ENCODE measurements around the gene FLG2.
A peak's percentile ranks its signal among the peaks of the same experiment; 100 is the strongest.

FLG2 gene

DNA sequence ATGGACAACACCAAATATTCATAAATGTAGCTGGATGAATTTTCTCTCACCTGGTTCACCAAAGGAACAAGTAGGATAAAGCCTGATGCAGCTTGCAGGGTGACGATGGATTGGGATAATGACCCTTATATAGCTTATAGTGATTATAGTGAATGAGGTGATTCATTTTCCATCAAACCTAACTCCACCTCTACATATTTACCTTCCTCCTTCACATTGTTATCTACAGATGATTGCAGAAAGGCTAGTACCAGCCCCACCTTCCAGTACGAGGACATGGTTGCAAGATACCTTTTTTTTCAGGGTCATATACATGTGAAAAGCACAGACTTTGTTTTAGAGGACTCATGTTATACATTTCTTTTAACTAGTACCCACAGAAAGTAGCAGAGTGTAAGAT, at the start of gene FLG2:
Gene FLG2, minus strand, starts transcription at position 101 of the 400 bp plus-strand sequence. CDS start 1,122 bp downstream, outside the sequence.
- DNase-seq (ENCODE audit: low read depth in 1 of 2, low spot score in 1 of 2) = no peak

DNA sequence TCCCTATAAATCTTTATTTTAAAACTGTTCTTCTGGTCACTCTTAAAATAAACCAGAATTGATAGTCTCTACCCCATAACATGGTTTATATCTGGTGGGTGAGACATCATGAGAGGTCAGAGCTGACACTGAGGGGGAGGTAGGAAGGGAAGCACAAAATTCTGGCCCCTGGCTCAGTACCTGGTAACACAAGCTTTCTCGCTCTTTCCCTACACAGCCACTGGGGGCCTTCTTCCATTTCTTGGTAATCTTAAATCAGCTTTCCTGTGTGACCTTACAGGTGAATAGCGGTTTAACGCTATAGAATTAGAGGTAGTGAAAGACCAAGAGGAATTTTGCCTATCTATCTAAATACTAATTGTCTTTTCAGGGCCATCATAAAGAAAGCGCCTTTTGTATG, 48.9 kb upstream of the FLG2 start:
- DNase-seq (ENCODE audit: low read depth in 1 of 2, low spot score in 1 of 2) = no peak

DNA sequence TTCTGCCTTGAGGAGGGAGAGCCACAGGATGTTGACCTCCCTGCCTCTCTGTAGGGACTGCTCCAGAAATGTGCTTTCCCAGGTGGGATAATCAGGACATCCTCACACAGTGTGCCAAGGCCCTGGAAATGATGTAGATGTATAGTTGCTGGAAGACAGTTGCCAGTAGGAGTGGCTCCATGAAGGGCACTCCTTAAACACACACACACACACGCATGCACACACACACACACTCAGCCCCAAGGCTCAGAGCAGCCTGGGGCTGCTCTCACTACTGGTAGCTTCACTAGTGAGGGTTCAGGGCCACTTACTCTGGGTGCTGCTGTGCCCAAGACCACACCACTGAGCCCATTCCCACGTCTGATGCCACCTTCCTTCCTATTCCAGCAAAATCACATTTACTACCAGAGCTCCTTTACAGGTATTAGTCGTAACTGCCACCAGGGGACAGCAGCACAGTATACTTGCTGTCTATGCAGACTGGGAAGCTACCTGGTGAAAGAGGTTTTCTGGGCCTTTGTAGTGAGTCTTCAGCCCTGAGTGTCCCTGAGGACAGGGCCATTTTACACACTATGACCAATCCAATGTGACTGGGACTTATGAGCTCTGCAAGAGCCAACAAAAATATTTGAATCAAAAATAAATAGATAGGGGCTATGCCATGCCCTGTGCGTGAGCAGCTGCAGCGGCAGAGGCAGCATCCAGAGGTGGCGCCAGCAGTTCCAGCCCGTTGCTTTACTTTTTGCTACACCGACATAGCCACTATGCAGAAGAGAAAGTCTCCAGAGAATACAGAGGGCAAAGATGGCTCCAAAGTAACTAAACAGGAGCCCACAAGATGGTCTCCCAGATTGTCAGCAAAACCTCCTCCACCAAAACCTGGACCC, 39.2 kb upstream of the FLG2 start:
- no peak for DNase-seq (ENCODE audit: low read depth in 1 of 2, low spot score in 1 of 2)

DNA sequence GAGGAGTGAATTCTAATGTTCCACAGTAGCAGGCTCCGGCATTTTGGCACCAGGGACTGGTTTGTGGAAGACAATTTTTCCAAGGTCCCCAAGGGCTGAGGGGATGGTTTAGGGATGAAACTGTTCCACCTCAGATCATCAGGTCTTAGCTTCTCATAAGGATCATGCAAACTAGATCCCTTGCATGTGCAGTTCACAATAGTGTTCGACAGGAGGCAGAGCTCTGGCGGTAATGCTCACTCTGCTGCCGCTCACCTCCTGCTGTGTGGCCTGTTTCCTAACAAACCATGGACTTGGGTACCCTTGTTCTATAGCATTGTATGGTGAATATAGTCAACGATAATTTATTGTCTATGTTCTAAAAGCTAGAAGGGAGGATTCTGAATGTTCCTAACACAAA, 37.7 kb upstream of the FLG2 start:
- DNase-seq (ENCODE audit: low read depth in 1 of 2, low spot score in 1 of 2) = no peak

DNA sequence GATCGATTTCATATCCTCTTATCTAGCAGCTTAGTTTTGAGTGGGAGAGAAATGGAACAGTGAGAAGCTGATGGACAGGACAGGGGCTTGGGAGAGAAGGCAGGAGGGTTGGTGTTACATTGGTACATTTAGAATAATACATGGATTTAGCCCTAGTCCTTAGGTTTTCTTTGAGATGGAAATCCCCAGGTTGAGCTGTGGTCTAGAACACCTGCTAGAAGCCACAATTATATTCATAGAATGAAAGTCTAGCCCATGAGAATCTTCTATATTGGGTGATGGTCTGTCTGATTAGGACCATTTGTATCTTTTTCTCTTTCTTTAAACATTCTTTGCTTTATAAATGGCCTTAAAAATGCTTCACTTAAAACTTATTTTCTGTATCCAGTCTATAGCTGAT, 34.3 kb upstream of the FLG2 start:
- DNase-seq (ENCODE audit: low read depth in 1 of 2, low spot score in 1 of 2) = no peak

DNA sequence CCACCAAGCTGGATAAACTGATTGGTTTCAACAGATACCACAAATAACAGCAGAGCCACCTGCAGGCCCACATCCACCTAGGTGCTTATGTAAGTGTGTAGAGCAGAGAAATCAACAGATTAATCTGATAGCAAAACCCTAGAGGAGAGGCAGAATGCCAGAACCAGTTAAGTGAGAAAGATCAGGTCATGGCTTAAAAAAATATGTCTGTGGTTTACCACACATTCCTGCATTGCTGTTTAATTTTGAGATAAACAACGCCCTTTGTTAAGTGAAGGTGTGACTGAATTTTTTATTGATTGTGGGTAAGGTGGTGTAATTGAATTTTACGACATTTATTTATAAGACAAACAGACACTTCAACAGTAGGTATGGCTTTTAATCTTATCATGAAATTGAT, 33.1 kb upstream of the FLG2 start:
- DNase-seq (ENCODE audit: low read depth in 1 of 2, low spot score in 1 of 2) = no peak

DNA sequence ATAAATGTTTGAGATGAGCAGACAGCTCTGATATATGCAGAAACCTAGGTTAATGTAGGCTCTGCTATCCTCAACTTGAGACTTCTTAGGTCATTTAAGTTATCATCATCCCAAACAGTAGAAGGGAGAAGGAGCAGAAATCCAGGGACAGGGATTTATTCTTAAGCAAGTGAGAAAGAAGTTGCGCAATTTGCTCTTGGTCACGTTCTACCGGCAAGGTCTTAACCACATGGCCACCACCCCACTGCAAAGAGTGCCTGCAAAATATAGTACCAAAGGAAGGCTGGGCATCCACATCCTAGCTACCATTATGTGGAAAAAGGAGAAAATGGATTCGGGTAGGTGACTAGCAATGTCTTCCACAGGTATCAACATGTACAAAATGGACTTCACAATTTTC, 29.1 kb upstream of the FLG2 start:
- DNase-seq (ENCODE audit: low read depth in 1 of 2, low spot score in 1 of 2) = no peak

DNA sequence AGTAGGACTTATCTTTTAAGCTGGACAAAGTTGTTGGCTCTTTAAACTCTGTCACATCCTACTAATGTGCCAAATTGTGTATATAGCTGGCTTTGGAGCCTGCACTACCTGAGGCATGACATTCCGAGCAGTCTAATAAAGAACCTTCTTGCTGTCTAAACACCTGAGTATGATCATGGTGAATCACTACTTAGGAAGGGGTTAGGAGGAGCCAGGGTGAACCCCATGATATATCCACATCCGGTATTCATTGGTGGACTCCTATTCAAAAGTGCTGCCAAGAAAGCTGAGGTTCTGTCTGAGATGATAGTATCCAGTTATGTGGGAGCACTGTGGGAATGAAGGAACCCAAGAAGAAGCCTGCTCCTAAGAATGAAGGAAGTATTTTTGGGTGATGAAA, 27.1 kb upstream of the FLG2 start:
- DNase-seq (ENCODE audit: low read depth in 1 of 2, low spot score in 1 of 2) = no peak

DNA sequence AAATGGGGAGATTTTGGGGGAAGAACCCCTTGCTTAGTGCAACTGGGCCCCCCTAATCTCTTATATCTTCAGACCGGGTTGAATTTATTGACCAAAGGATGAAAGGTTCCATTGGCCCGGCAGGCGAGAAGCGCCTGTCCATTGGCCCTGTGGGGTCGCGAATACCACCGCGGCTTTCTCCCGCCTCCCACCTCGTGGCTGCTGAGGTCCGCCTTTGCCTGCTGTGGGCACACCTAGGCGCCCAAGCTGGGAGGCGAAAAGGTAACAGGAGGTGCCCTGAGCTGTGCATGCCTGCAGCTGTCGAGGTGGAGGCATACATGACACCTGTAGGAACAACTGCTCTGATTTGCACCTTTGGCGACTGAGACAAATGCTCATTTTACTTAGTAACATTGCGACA, 21.1 kb upstream of the FLG2 start:
- DNase-seq (ENCODE audit: low read depth in 1 of 2, low spot score in 1 of 2) = no peak

DNA sequence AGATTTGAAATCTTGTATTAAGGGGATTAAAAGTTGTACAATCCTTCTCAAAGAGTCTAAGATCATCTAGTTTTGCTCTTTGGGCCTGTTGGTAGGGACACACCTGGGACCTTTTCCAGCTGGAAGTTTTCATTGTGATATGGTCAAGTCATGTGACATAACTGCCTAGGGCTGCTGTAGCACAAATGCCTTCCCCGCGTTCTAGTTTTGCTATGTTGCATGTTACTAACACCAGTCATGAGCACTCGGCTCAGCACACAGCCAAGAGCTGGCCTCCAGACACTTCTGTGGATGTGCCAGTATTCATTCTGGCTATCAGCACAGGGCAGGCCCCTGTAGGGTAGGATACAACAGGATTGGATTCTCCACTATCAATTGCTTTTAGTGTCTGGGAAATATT, 14.6 kb upstream of the FLG2 start:
- DNase-seq (ENCODE audit: low read depth in 1 of 2, low spot score in 1 of 2) = no peak

DNA sequence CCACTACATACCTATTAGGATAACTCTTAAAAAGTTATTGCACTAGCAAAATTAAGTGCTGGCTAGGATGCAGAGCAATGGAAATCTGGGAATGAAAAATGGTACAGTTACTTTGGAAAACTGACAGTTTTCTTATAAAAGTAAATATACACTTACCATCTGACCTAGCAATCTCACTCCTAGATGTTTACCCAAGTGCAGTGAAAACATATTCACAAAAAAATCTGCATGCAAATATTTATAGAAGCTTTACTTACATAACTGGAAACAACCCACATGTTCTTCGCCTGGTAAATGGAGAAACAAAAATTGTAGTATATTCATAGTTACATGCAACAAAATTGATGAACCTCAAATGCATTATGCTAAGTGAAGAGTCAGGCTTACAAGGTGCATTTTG, 12.9 kb upstream of the FLG2 start:
- DNase-seq (ENCODE audit: low read depth in 1 of 2, low spot score in 1 of 2) = no peak

DNA sequence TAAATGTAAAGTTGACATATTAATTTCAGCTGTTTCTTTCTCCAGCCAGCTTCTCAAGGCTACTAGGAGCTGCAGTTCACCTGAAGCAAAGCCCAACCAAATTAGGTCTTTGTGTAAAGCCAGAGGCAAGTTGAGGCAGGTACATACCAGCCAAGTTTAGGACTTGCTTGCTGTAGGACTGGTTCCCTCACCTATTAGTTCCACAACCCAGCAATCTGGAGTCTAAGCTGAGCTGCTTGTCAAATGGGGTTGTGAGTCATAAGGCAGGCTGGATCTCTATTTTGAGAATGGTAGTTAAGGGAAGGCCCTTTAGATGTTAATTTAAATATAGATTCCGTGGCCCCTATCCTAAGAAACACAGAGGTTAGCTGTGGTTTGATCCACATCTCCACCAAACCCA, 7.6 kb upstream of the FLG2 start:
- no peak for DNase-seq (ENCODE audit: low read depth in 1 of 2, low spot score in 1 of 2)

DNA sequence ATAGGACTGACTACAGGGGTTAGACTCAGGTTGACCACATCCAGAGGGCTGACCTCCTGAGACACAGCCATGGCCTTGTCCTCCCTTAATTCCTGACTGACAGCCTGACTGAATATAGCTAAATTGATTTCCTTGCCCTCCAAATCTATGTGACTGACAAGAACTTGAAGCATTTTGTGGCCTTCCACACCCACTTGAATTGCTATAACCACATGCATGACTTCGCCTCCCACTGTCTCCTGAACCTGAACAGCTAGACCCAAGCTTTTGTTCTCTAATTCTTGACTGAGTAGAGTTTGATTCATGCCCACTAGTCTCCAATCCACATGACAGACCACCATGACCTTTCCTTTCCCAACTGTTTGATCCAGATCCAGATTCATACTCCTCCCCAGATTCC, 3.1 kb downstream of the FLG2 start:
- DNase-seq (ENCODE audit: low read depth in 1 of 2, low spot score in 1 of 2) = no peak

DNA sequence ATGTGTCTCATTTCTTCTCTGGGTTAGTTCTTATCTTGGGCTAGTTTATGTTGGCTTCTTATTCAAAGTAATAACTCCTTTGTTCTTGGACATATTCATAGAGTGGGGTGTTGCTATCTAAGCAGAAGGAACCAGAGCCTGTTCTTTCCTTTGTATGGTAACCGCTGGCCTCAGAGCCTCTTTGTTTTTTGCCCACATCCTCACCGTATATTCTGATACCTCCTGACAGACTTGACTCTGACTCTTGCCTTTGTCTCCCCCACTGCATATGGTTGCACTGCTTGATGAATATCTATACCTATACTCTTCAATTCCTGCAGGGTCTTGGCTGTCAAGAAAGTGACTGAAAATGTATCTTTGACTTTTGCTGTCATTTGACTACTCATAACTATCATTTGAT, 10.2 kb downstream of the FLG2 start:
- DNase-seq (ENCODE audit: low read depth in 1 of 2, low spot score in 1 of 2) = no peak

DNA sequence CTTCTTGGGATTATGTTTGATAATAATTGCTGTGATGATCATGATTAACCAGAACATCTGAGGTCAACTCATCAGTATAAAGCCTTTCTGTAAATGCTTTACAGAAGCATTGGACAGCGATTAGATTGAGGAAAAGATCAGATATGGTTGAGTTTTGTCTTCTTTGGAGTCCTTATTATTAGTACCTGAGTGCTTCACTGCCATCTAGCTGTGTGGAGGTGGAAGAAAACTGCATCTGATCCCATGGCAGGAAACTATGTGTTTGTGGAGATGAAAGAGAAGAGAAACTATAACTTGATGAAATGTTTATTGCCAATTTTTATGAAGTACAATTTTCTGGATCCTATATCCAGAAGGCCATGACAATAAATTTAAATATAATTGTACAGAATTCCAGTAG, 11.4 kb downstream of the FLG2 start:
- no peak for DNase-seq (ENCODE audit: low read depth in 1 of 2, low spot score in 1 of 2)

DNA sequence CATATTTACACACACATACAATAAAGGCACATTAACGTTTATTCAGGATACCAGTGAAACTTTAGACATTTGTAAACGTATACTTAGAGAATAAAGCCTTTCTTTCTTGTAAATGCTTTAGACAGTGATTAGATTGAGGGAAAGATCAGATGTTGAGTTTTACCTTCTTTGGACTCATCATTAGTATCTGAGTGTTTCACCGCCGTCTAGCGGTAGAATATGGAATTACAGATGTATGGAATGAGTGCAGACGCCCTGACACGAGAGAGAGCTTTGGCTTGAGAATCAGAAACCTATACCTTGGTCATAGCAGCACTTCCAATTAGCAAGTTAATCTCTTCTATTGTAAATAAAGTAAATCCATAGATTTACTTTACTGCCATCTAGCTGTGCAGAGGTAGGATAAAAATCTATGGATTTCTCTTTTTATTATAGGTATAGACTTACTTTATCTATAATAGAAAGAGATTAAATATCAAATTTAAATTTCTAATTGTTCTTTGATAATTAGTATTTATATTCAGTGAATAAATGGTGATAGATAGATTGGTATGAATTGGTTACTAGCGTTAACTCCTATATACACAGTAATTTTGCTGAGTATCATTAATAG, 12.6 kb downstream of the FLG2 start:
- DNase-seq (ENCODE audit: low read depth in 1 of 2, low spot score in 1 of 2) = peak in 1 of 2 donors; percentile 65

DNA sequence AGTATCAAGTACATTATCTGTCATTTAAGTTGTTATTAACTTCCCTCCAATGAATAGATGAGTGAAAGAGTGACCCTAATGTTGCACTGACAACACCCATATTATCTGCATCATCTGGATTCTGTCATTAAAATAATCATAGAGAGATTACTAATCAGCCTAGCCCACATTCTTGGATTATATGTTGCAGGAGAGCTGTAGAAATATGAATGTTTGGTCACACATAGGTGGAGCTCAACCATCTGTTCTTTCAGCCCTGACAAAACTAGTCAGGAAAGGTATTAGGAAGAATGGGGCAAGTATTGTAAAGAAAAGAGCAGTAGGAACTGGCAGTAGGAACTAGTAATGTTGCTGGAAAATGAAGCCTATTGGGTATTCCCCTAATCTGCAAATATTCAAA, 15.4 kb downstream of the FLG2 start:
- no peak for DNase-seq (ENCODE audit: low read depth in 1 of 2, low spot score in 1 of 2)

DNA sequence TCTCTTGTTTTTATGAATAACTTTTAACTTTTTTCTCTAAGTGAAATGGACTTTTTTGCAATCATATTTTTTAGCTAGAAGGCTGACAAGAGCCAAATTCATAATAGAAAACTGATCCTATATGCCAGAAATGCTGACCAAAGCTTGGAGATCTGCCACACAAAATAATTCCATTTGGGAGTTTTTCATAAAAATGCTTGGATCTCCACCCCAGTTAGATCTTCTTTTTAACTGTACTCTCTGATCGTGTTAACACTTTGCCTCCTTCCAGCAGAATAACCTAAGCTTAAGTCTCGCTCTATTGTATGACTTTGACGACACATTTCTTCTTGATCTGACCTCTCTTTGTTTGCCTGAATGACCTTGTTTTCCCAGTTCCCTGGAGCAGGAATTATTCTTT, 16.8 kb downstream of the FLG2 start:
- DNase-seq (ENCODE audit: low read depth in 1 of 2, low spot score in 1 of 2) = no peak

DNA sequence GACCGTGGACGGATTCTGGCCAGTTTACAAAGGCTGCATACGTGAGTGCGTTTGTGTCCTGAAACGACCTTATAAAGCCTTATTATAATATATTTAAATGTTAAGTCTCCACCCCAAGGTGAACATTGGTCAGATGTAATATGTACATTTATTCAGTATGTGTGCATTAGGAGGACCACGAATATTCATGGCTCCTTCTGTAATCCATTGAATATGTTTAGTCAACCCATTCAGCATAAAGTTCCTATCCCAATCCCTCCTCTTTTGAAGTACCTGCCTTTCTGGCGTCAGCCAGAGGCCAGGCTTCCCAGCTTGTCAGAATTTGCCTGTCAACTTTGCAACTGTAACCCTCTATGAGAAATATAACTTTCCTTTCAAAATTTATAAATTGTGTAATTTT, 24.4 kb downstream of the FLG2 start:
- DNase-seq (ENCODE audit: low read depth in 1 of 2, low spot score in 1 of 2) = no peak

DNA sequence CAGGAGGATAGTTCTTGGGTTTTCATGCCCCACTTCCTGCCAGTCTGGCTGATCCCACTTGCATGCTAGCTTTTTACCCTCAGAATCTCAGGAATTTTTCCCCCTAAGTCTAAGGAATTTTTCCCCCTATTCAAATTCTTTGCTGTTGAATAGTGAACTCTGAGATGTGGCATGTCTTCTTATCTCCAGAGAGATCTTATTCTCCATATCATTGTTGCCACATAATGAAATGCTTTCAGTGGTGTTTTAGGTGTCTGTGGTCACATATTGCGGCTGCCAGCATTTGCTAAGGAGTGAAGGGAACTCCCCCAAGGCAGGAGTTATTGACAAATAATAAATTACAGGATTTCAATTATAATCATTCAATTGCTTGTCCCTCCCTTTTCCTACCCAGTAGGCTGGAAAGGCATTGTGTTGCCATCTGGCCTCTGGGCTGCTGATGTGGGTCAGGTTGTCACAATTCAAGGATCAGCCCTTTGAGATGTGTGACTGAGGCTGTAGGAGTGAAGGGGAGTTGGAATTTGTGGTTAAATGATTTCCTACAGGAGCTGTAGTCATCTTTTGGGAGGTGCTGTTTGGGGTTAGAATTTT, 30.9 kb downstream of the FLG2 start:
- DNase-seq (ENCODE audit: low read depth in 1 of 2, low spot score in 1 of 2) = no peak

DNA sequence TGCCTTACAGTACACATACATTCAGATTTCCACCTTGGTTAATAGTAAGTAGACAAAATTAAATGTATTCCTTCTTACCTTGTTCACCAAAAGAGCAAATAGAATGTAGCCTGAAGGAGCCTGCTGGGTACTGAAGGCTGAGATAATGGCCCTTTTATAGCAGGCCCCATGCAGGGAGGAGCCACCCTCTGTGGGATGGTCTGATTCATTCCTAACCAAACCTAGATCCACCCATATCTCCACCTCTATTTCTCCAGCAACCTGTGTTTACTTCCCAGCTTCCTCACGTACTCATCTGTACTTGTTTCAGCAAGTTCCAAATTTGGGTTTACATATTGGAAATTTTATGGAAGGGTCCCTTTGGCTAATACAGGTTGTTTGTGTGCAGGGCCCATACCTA, 34.7 kb downstream of the FLG2 start, which contains the start of gene FLG:
Gene FLG, minus strand, starts transcription at position 129 of the 400 bp plus-strand sequence. CDS start 9,783 bp downstream, outside the sequence.
- DNase-seq (ENCODE audit: low read depth in 1 of 2, low spot score in 1 of 2) = no peak

DNA sequence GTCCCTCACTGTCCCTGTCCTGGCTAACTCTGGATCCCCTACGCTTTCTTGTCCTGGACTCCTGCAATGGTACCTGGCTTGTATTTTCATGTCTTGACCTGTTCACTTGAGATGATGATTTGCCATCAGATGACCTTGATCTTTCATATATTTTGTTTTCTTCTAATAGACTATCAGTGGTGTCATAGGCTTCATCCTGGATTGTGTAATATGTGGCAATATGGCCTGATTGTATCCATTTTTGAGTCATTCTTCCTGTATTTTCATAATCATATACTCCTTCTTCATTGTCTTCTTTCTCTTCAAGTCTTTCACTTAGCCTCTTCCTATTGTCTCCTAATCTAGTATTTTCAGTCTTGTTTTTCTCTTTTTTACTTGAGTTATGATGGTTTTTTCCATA, 45.8 kb downstream of the FLG2 start:
- DNase-seq (ENCODE audit: low read depth in 1 of 2, low spot score in 1 of 2) = no peak
